Vagina (tissue), 2 donors: ENCODE results near the gene B4GALT2.

ENCODE experiments used
- POLR2A ChIP-seq, 2 donors: fragments of 450-650 bp; IDR thresholded peaks; one replicate each; pipeline ENCODE4 v1.6.1; 2017; ENCODE audit warnings: antibody characterized with exemption in 2 of 2, mild to moderate bottlenecking in 2 of 2, moderate library complexity in 2 of 2
- POLR2AphosphoS5 ChIP-seq, 2 donors: sonication (generic); formaldehyde crosslinking; IDR thresholded peaks; one replicate each; pipeline ENCODE4 v1.9.0; 2017; ENCODE audit warnings: antibody characterized with exemption in 2 of 2, mild to moderate bottlenecking in 2 of 2, low read depth in 1 of 2; ENCODE audit not compliant: insufficient read depth in 1 of 2
- TF ChIP-seq, protein P1 (sequence below), 3 experiments: fragments of 450-650 bp in 2 of 3; fragments of 200-600 bp in 1 of 3; sonication (generic) in 1 of 3; IDR thresholded peaks; one replicate each; pipeline ENCODE4 v1.5.1; 2017 to 2019; ENCODE audit warnings: antibody characterized with exemption in 3 of 3, mild to moderate bottlenecking in 2 of 3, moderate library complexity in 2 of 3

- TF ChIP-seq, protein P1, sequence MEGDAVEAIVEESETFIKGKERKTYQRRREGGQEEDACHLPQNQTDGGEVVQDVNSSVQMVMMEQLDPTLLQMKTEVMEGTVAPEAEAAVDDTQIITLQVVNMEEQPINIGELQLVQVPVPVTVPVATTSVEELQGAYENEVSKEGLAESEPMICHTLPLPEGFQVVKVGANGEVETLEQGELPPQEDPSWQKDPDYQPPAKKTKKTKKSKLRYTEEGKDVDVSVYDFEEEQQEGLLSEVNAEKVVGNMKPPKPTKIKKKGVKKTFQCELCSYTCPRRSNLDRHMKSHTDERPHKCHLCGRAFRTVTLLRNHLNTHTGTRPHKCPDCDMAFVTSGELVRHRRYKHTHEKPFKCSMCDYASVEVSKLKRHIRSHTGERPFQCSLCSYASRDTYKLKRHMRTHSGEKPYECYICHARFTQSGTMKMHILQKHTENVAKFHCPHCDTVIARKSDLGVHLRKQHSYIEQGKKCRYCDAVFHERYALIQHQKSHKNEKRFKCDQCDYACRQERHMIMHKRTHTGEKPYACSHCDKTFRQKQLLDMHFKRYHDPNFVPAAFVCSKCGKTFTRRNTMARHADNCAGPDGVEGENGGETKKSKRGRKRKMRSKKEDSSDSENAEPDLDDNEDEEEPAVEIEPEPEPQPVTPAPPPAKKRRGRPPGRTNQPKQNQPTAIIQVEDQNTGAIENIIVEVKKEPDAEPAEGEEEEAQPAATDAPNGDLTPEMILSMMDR (IDR thresholded peaks at IDR 0.05) = no peak
- TF ChIP-seq POLR2AphosphoS5 (IDR thresholded peaks at IDR 0.05; ENCODE audit: insufficient read depth in 1 of 2, low read depth in 1 of 2) (no peak), POLR2A (IDR thresholded peaks at IDR 0.05) (no peak)
Measured at GRCh38 chr1:44021156-44021555, 42.1 kb downstream of the B4GALT2 start.
